Measurements from ENCODE around the gene SLC35E1. TPM values are rescaled to one million over a fixed set of nuclear protein-coding genes. Genes with fewer than 3 reads are reported as not detected.

The SLC35E1 gene
- total and polyA plus RNA-seq, 2 experiments from 2014 or later = 17.0 to 30.3 TPM

DNA sequence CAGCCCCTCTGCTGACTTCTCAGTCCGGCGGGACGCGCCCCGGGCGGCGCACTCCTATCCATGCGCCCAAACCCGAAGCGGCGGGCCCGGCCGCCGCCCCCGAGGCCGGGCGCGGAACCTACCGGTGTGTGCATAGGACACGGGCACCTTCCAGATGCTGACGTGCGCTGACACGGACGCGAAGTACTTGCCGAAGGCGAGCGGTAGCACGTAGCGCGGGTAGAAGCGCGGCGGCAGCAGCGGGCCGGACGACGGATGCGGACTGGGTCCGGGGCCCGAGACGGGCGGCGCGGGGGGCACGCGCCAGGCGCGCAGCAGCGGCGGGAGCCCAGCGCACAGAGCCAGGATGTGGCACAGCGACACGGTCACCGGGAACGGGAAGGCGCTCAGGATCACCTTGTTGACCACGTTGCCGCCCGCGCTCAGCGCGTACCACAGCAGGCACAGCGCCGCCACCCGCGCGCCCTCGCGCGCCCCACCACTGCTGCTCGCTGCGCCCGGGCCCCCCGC lies 338 bp downstream of the SLC35E1 start:
- H3K27me3 ChIP-seq (ENCODE audit: insufficient read depth) = no peaks in the 10 kb centered on the region
- Mint-ChIP-seq H3K9me3 (no peaks in the 10 kb centered on the region), H3K4me3 (peak overlapping the region; percentile 85), H3K36me3 (ENCODE audit: low read depth) (peaks cover 29% of the 10 kb centered on the region), H3K27me3 (ENCODE audit: insufficient read depth, low read depth, poor library complexity) (peaks cover 10% of the 10 kb centered on the region), H3K4me1 (peaks cover 8% of the 10 kb centered on the region), H3K27ac (no peak overlapping the region)
- DNase-seq (ENCODE audit: low spot score) (peak; percentile 57), ATAC-seq (peak; percentile 15)
- no peak overlapping the region for H3K27ac ChIP-seq (ENCODE audit: low read depth)
- H3K79me2 ChIP-seq (replicated peaks; ENCODE audit: insufficient read depth) = peaks cover 53% of the 10 kb centered on the region
- peaks cover 14% of the 10 kb centered on the region; the same call in 1 of the 2 replicates for H3F3A ChIP-seq (replicated peaks; ENCODE audit: low read depth)
- H3K9me2 ChIP-seq (ENCODE audit: insufficient read depth) = no peaks in the 10 kb centered on the region
- peak; percentile 31; the same call in 1 of the 2 replicates for TF ChIP-seq CREB1 (CRISPR knock-in tag; IDR thresholded peaks at IDR 0.05; ENCODE audit: low read depth)
- TF ChIP-seq, protein P1, sequence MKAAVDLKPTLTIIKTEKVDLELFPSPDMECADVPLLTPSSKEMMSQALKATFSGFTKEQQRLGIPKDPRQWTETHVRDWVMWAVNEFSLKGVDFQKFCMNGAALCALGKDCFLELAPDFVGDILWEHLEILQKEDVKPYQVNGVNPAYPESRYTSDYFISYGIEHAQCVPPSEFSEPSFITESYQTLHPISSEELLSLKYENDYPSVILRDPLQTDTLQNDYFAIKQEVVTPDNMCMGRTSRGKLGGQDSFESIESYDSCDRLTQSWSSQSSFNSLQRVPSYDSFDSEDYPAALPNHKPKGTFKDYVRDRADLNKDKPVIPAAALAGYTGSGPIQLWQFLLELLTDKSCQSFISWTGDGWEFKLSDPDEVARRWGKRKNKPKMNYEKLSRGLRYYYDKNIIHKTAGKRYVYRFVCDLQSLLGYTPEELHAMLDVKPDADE (IDR thresholded peaks at IDR 0.05) = no peak
- H4K20me1 ChIP-seq (replicated peaks; ENCODE audit: insufficient read depth) = peaks cover 19% of the 10 kb centered on the region
- H3K36me3 ChIP-seq (ENCODE audit: insufficient read depth) = peaks cover 11% of the 10 kb centered on the region
- H3K4me3 ChIP-seq = peak overlapping the region; percentile 93
- peak overlapping the region; percentile 93 for H3K4me2 ChIP-seq
- H3K4me1 ChIP-seq (ENCODE audit: insufficient read depth) = peaks cover 9% of the 10 kb centered on the region; the same call in 1 of the 2 replicates
- H2AFZ ChIP-seq = peak overlapping the region; percentile 76; the same call in 1 of the 2 replicates

GRCh38 chr19:16571283-16571682 lies 932 bp downstream of the SLC35E1 start:
- H3K27me3 ChIP-seq (ENCODE audit: insufficient read depth) = no peaks in the 10 kb centered on the region
- H3K79me2 ChIP-seq (replicated peaks; ENCODE audit: insufficient read depth) = peaks cover 53% of the 10 kb centered on the region
- no peak overlapping the region for H3K27ac Mint-ChIP-seq
- H3K4me1 Mint-ChIP-seq = peaks cover 8% of the 10 kb centered on the region
- H3K9me2 ChIP-seq (ENCODE audit: insufficient read depth) = no peaks in the 10 kb centered on the region
- H3K4me2 ChIP-seq = peak overlapping the region; percentile 93
- H2AFZ ChIP-seq = peak overlapping the region; percentile 76; the same call in 1 of the 2 replicates
- H3K9me3 Mint-ChIP-seq = no peaks in the 10 kb centered on the region
- peaks cover 19% of the 10 kb centered on the region for H4K20me1 ChIP-seq (replicated peaks; ENCODE audit: insufficient read depth)
- H3K27me3 Mint-ChIP-seq (ENCODE audit: insufficient read depth, low read depth, poor library complexity) = peaks cover 10% of the 10 kb centered on the region
- peaks cover 14% of the 10 kb centered on the region for H3K36me3 ChIP-seq (ENCODE audit: insufficient read depth)
- DNase-seq (ENCODE audit: low spot score) = no peak
- peaks cover 18% of the 10 kb centered on the region; the same call in 1 of the 2 replicates for H3F3A ChIP-seq (replicated peaks; ENCODE audit: low read depth)
- H3K4me3 ChIP-seq = peak overlapping the region; percentile 93
- peak overlapping the region; percentile 85 for H3K4me3 Mint-ChIP-seq
- no peak for ATAC-seq
- peaks cover 9% of the 10 kb centered on the region; the same call in 1 of the 2 replicates for H3K4me1 ChIP-seq (ENCODE audit: insufficient read depth)
- no peak overlapping the region for H3K27ac ChIP-seq (ENCODE audit: low read depth)
- peaks cover 33% of the 10 kb centered on the region for H3K36me3 Mint-ChIP-seq (ENCODE audit: low read depth)
- TF ChIP-seq STAT1 (IDR thresholded peaks at IDR 0.05; ENCODE audit: unreplicated experiment) = no peak
- no peak for TF ChIP-seq POLR2AphosphoS5 (IDR thresholded peaks at IDR 0.05; ENCODE audit: low read depth)
- no peak for TF ChIP-seq EZH2phosphoT487 (IDR thresholded peaks at IDR 0.05; ENCODE audit: unreplicated experiment)
- no peak for TF ChIP-seq REST (IDR thresholded peaks at IDR 0.05; ENCODE audit: unreplicated experiment)
- no peak for TF ChIP-seq CREB1 (CRISPR knock-in tag; IDR thresholded peaks at IDR 0.05; ENCODE audit: low read depth)
- no peak for TF ChIP-seq ZNF114 (CRISPR knock-in tag; IDR thresholded peaks at IDR 0.05)
- TF ChIP-seq JUNB (IDR thresholded peaks at IDR 0.05; ENCODE audit: unreplicated experiment) = no peak
- no peak for TF ChIP-seq CTCF (conservative IDR thresholded peaks at IDR 0.05; ENCODE audit: low read depth in 2 of 2)
- TF ChIP-seq EZH2 (IDR thresholded peaks at IDR 0.05; ENCODE audit: low read depth, unreplicated experiment) = no peak
- TF ChIP-seq ZNF331 (CRISPR knock-in tag; IDR thresholded peaks at IDR 0.05; ENCODE audit: low read depth) = no peak
- TF ChIP-seq, protein P1 (IDR thresholded peaks at IDR 0.05) = no peak
- TF ChIP-seq NANOG (IDR thresholded peaks at IDR 0.05; ENCODE audit: borderline replicate concordance) = no peak
